SJCRH30 (cell line): Measurements from ENCODE around the gene GLS. TPM values are rescaled to one million over a fixed set of nuclear protein-coding genes. Genes with fewer than 3 reads are reported as not detected.
A peak's percentile ranks its signal among the peaks of the same experiment; 100 is the strongest.
"Not testable (repeated sequence)": the region's sequence is repeated elsewhere in the genome, so short reads cannot be mapped to it uniquely, and the experiment has no call there.

Experiments
- DNase-seq, 2 experiments: peaks; one replicate each; pipeline ENCODE4 v3.0.0-alpha.2; 2015 to 2020
- H3K27ac ChIP-seq: fragments of 250-450 bp; sonication (Bioruptor Pico); 2 replicates; pipeline ENCODE4 v1.5.1; 2020; ENCODE audit warnings: mild to moderate bottlenecking, moderate library complexity
- H3K27me3 ChIP-seq: fragments of 250-450 bp; sonication (Bioruptor Pico); 2 replicates; pipeline ENCODE4 v1.5.1; 2020; ENCODE audit warnings: mild to moderate bottlenecking, moderate library complexity
- H3K36me3 ChIP-seq: fragments of 250-450 bp; sonication (Bioruptor Pico); 2 replicates; pipeline ENCODE4 v1.5.1; 2020; ENCODE audit warnings: mild to moderate bottlenecking, moderate library complexity
- H3K4me1 ChIP-seq: fragments of 250-450 bp; sonication (Bioruptor Pico); 2 replicates; pipeline ENCODE4 v1.5.1; 2020; ENCODE audit warnings: mild to moderate bottlenecking, moderate library complexity
- H3K4me3 ChIP-seq: fragments of 250-450 bp; sonication (Bioruptor Pico); 2 replicates; pipeline ENCODE4 v1.5.1; 2020; ENCODE audit warnings: mild to moderate bottlenecking, moderate library complexity
- H3K9me3 ChIP-seq: fragments of 250-450 bp; sonication (Bioruptor Pico); replicated peaks from 2 replicates; pipeline ENCODE4 v1.5.1; 2020; ENCODE audit warnings: mild to moderate bottlenecking, moderate library complexity
- total RNA-seq: library from RNA; depleted of rRNA; stranded (reverse); fragments of >200 nt; shearing (Covaris generic); gene quantifications from 2 replicates; pipeline ENCODE4 v1.2.3, GENCODE V29; 2014

Gene GLS
- total RNA-seq, 1 experiment from 2014 or later = 283 TPM

DNA sequence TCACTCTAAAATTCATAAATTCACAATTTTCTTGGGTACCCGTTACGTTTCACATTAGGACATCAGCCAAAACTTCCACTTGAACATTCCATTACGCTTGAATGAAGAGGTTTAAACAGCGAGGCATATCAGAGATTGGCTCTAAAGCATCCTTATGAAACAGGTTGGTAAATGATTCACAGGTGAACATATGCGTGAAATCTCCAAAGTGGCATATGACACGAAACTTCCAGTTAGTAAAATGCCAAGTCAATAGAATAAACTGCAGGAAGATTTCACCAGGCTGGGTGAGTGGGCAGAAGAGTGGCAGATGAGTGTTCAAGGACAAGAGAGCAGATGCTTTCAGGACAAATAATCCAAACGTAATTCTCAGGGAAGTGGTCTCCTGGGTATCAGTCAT lies 33.9 kb upstream of the GLS start:
- no peaks in the 10 kb centered on the region for H3K27me3 ChIP-seq
- H3K4me1 ChIP-seq = peaks cover 2% of the 10 kb centered on the region; the same call in 1 of the 2 replicates
- H3K4me3 ChIP-seq = no peak overlapping the region
- DNase-seq = no peak
- no peak overlapping the region for H3K27ac ChIP-seq
- 0 out of 2 replicates have a peak, but pooled peaks cover 4% of the 10 kb centered on the region for H3K9me3 ChIP-seq
- H3K36me3 ChIP-seq = no peaks in the 10 kb centered on the region

DNA sequence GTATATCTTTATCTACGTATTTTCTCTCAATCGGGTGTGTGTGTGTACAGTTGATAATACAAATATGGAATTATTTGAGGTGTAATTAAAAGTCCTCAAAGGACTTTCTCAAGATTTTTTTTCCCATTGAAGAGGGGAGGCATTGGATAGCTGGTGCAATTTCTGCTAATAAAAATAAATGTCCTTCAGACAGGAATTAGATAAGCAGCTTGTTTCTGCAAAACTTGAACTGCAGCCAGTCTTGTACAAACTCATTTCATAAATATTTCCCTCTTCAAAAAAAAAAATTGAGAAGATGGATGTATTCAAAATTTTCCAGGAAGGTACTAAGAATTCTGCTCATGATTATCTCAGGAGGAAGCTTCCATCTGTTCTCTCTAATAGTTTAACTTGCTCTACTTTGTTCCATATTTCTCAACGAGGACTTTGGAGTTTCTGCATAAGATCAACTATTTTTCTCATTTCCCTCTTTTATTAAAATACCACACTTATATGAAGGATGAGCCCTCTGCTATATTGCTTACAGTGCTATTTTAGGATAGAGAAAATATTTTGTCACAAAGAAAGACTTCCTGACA lies 33.0 kb upstream of the GLS start:
- no peak overlapping the region for H3K27ac ChIP-seq
- H3K9me3 ChIP-seq = 0 out of 2 replicates have a peak, but pooled peaks cover 4% of the 10 kb centered on the region

GRCh38 chr2:190849774-190850173 lies 30.8 kb upstream of the GLS start:
- H3K36me3 ChIP-seq = no peaks in the 10 kb centered on the region
- H3K4me1 ChIP-seq = peaks cover 2% of the 10 kb centered on the region; the same call in 1 of the 2 replicates
- DNase-seq = peak; percentile 42 to 60
- H3K27me3 ChIP-seq = no peaks in the 10 kb centered on the region
- no peaks in the 10 kb centered on the region for H3K9me3 ChIP-seq
- H3K27ac ChIP-seq = no peak overlapping the region
- H3K4me3 ChIP-seq = no peak overlapping the region

More for the DNA sequence above, 33.0 kb upstream of the GLS start:
- Histone ChIP-seq H3K4me1 (peaks cover 2% of the 10 kb centered on the region; the same call in 1 of the 2 replicates), H3K36me3 (no peaks in the 10 kb centered on the region), H3K4me3 (no peak overlapping the region), H3K27me3 (no peaks in the 10 kb centered on the region)
- DNase-seq = no peak

DNA sequence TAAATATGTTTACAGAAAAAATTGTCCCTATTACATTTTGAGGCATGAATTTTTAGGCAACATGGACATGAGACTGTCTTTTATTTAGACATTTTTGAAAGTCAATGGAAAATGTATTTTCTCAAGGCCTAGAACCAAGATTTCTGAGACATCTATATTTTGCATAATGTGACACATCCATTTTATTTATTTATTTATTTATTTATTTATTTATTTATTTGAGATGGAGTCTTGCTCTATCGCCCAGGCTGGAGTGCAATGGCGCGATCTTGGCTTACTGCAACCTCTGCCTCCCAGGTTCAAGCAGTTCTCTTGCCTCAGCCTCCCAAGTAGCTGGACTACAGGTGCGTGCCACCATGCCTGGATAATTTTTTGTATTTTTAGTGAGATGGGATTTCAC lies 27.6 kb upstream of the GLS start:
- not testable (repeated sequence) for H3K27me3 ChIP-seq, H3K36me3 ChIP-seq, H3K27ac ChIP-seq, DNase-seq, H3K4me3 ChIP-seq, H3K9me3 ChIP-seq, H3K4me1 ChIP-seq

GRCh38 chr2:190853531-190854383 lies 26.9 kb upstream of the GLS start:
- no peak for DNase-seq
- H3K9me3 ChIP-seq = no peaks in the 10 kb centered on the region
- no peaks in the 10 kb centered on the region for H3K27me3 ChIP-seq
- H3K27ac ChIP-seq = no peak overlapping the region
- no peak overlapping the region for H3K4me3 ChIP-seq
- peaks cover 8% of the 10 kb centered on the region for H3K4me1 ChIP-seq
- H3K36me3 ChIP-seq = no peaks in the 10 kb centered on the region

- no peak for DNase-seq
- Histone ChIP-seq H3K4me3 (no peak overlapping the region), H3K27me3 (no peaks in the 10 kb centered on the region), H3K9me3 (no peaks in the 10 kb centered on the region), H3K36me3 (no peaks in the 10 kb centered on the region), H3K27ac (no peak overlapping the region), H3K4me1 (peaks cover 15% of the 10 kb centered on the region)
Measured at GRCh38 chr2:190854726-190855125, 25.9 kb upstream of the GLS start.

- Histone ChIP-seq H3K9me3 (no peaks in the 10 kb centered on the region), H3K27ac (no peak overlapping the region), H3K27me3 (no peaks in the 10 kb centered on the region), H3K4me3 (no peak overlapping the region), H3K4me1 (peaks cover 20% of the 10 kb centered on the region), H3K36me3 (no peaks in the 10 kb centered on the region)
- DNase-seq = no peak
Measured at GRCh38 chr2:190855245-190855644, 25.4 kb upstream of the GLS start.

DNA sequence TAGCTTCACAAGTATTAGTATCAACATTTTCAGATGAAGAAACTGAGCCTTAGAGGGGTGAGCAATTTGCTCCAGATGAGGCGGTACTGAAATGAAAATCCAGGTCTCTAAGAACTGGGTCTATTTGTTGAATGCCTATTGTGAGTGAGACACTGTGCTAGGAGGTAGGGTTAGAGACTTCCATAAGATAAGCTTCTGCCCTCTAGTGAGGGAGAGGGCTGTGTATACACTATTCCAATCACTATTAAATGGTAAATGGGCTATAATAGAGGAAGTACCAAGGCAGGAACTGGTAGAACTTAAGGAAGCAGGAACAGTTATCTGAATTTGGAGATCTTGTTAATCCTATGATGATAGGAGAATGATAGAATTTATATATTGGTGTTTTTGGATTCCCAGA lies 23.6 kb upstream of the GLS start:
- no peaks in the 10 kb centered on the region for H3K27me3 ChIP-seq
- peaks cover 31% of the 10 kb centered on the region for H3K4me1 ChIP-seq
- no peaks in the 10 kb centered on the region for H3K9me3 ChIP-seq
- no peak for DNase-seq
- no peak overlapping the region for H3K27ac ChIP-seq
- no peak overlapping the region for H3K4me3 ChIP-seq
- H3K36me3 ChIP-seq = no peaks in the 10 kb centered on the region

DNA sequence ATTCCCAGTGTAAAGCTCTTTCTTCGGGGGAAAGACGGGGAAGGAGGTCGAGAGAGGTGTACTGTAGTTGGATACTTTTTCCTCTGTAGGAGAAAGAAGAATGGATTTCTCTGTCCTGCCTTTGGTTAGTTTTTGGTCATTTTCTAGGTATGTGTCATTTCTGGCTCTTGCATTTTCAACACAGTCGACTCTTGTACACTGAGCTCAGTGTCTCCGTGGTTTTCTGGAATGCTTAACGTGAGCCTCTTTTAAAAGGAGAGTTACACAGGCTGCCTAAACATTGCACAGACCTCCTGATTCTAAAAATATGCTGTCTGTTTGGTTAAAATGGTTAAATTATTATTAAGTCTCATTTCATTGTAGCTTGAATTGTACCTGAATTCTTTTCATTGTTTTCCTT lies 21.8 kb upstream of the GLS start:
- peak; percentile 80 to 91 for DNase-seq
- Histone ChIP-seq H3K36me3 (no peaks in the 10 kb centered on the region), H3K9me3 (no peaks in the 10 kb centered on the region), H3K27ac (peak overlapping the region; percentile 78), H3K4me1 (peaks cover 35% of the 10 kb centered on the region), H3K27me3 (no peaks in the 10 kb centered on the region), H3K4me3 (peak overlapping the region; percentile 33)

GRCh38 chr2:190859347-190860297 lies 21.0 kb upstream of the GLS start:
- Histone ChIP-seq H3K9me3 (no peaks in the 10 kb centered on the region), H3K4me1 (peaks cover 41% of the 10 kb centered on the region), H3K27me3 (no peaks in the 10 kb centered on the region), H3K36me3 (no peaks in the 10 kb centered on the region), H3K27ac (peak overlapping the region; percentile 78), H3K4me3 (peak overlapping the region; percentile 33)
- peak; percentile 95 to 98 for DNase-seq

GRCh38 chr2:190860985-190861680 lies 19.5 kb upstream of the GLS start:
- Histone ChIP-seq H3K9me3 (no peaks in the 10 kb centered on the region), H3K4me1 (peaks cover 41% of the 10 kb centered on the region), H3K27ac (peak overlapping the region; percentile 7; the same call in 1 of the 2 replicates), H3K27me3 (no peaks in the 10 kb centered on the region), H3K4me3 (no peak overlapping the region), H3K36me3 (no peaks in the 10 kb centered on the region)
- peak; percentile 57 to 72 for DNase-seq

DNA sequence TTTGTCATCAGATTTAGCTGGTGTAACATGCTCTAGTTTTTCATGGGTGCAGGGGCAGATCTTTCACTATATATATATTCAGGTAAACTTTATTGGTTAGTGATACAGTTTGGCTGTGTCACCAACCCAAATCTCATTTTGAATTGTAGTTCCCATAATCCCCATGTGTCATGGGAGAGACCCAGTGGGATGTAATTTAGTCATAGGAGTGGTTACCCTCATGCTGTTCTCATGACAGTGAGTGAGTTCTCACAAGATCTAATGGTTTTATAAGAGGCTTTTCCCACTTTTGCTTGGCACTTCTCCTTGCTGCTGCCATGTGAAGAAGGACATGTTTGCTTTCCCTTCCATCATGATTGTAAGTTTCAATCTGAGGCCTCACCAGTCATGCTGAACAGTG lies 18.5 kb upstream of the GLS start:
- H3K27ac ChIP-seq, DNase-seq, H3K36me3 ChIP-seq, H3K27me3 ChIP-seq, H3K9me3 ChIP-seq, H3K4me3 ChIP-seq: not testable (repeated sequence)
- H3K4me1 ChIP-seq = peaks cover 41% of the 10 kb centered on the region

GRCh38 chr2:190862571-190862991 lies 18.0 kb upstream of the GLS start:
- H3K27me3 ChIP-seq = no peaks in the 10 kb centered on the region
- H3K4me3 ChIP-seq = no peak overlapping the region
- DNase-seq = no peak
- H3K36me3 ChIP-seq = no peaks in the 10 kb centered on the region
- H3K9me3 ChIP-seq = peaks cover 5% of the 10 kb centered on the region
- H3K4me1 ChIP-seq = peaks cover 41% of the 10 kb centered on the region
- H3K27ac ChIP-seq = no peak overlapping the region

DNA sequence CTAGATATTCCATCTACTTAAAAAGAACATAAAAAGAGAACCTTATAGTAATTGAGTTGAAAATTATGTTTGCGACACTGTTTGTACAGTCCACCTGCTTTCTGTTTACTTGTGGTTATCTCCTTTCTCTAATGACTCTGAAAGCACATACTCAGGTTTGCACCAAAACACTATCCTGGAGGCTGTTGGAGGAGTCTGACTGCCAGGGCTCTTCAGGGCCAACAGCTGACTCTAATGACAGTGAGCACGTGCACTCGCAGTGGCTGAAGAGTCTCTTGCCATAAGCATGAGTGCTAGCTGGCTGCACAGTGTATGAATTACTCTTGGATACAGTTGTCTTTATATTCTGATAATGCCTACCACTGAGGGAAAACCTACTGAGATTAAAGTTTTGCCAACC lies 16.7 kb upstream of the GLS start:
- peaks cover 34% of the 10 kb centered on the region for H3K4me1 ChIP-seq

More for the DNA sequence above, 16.7 kb upstream of the GLS start:
- Histone ChIP-seq H3K27me3 (no peaks in the 10 kb centered on the region), H3K4me3 (no peak overlapping the region), H3K9me3 (peaks cover 13% of the 10 kb centered on the region), H3K36me3 (no peaks in the 10 kb centered on the region), H3K27ac (no peak overlapping the region)
- peak; percentile 72 to 81 for DNase-seq
